Activated T-cell treated with anti-CD3 and anti-CD28 coated beads, Interleukin-2, amount 50 U/mL, for 1 hour (primary cell): ENCODE results near the gene ZNF598.
"Not testable (repeated sequence)": the region's sequence is repeated elsewhere in the genome, so short reads cannot be mapped to it uniquely, and the experiment has no call there.

ENCODE experiments used
- DNase-seq: peaks from one replicate; pipeline ENCODE4 v3.0.0-alpha.2; 2020

The ZNF598 gene

GRCh38 chr16:1974157-1975070 lies 35.2 kb downstream of the ZNF598 start:
- no peak for DNase-seq

- no peak for DNase-seq
Measured at GRCh38 chr16:1973461-1974156, 36.0 kb downstream of the ZNF598 start.

GRCh38 chr16:1972490-1972877 lies 37.1 kb downstream of the ZNF598 start:
- peak; percentile 27 for DNase-seq

- peak; percentile 98 for DNase-seq
Measured at GRCh38 chr16:1971796-1972489, 37.7 kb downstream of the ZNF598 start, which contains the start of gene TBL3. TSS of gene TBL3 (plus strand) at chr16:1972053. CDS start at chr16:1972165, 112 bp downstream.

GRCh38 chr16:1968146-1968953 lies 41.3 kb downstream of the ZNF598 start:
- no peak for DNase-seq

- no peak for DNase-seq
Measured at GRCh38 chr16:1966460-1966859, 43.2 kb downstream of the ZNF598 start, which contains the start of gene RNF151. TSS of gene RNF151 (plus strand) at chr16:1966856. CDS start at chr16:1966882, 26 bp downstream.

GRCh38 chr16:1965396-1966001 lies 44.1 kb downstream of the ZNF598 start:
- DNase-seq, result no peak

GRCh38 chr16:1964506-1965395 lies 44.9 kb downstream of the ZNF598 start, which contains the start of gene RPS2:
TSS of gene RPS2 (minus strand) at chr16:1964826. CDS start at chr16:1964625, 201 bp downstream.
- peak; percentile 97 for DNase-seq

- DNase-seq, result no peak
Measured at GRCh38 chr16:1963806-1964505, 45.7 kb downstream of the ZNF598 start.

GRCh38 chr16:1962161-1963153 lies 47.2 kb downstream of the ZNF598 start:
- DNase-seq, result not testable (repeated sequence)

- DNase-seq, result no peak
Measured at GRCh38 chr16:1961651-1962067, 48.0 kb downstream of the ZNF598 start.

- DNase-seq, result peak; percentile 41
Measured at GRCh38 chr16:1960665-1961630, 48.7 kb downstream of the ZNF598 start.

GRCh38 chr16:1959269-1960039 lies 50.2 kb downstream of the ZNF598 start, which contains the start of gene NDUFB10:
TSS of gene NDUFB10 (plus strand) at chr16:1959538. CDS start at chr16:1959625, 87 bp downstream.
- DNase-seq, result peak; percentile 96

GRCh38 chr16:1958715-1959268 lies 50.8 kb downstream of the ZNF598 start:
- no peak for DNase-seq

GRCh38 chr16:1958143-1958491 lies 51.5 kb downstream of the ZNF598 start:
- not testable (repeated sequence) for DNase-seq
